ENCODE measurements around the gene CFHR1.
"Not testable (repeated sequence)": the region's sequence is repeated elsewhere in the genome, so short reads cannot be mapped to it uniquely, and the experiment has no call there.

The CFHR1 gene

GRCh38 chr1:196819531-196819930, at the start of gene CFHR1:
TSS of gene CFHR1 (plus strand) at chr1:196819731. CDS start at chr1:196819845, 114 bp downstream.
- DNase-seq (ENCODE audit: low read depth): not testable (repeated sequence)

GRCh38 chr1:196769823-196770222, 49.7 kb upstream of the CFHR1 start:
- not testable (repeated sequence) for DNase-seq (ENCODE audit: low read depth)

GRCh38 chr1:196773713-196774112, 45.8 kb upstream of the CFHR1 start:
- DNase-seq (ENCODE audit: low read depth): no peak

GRCh38 chr1:196774175-196774574, 45.4 kb upstream of the CFHR1 start:
- no peak for DNase-seq (ENCODE audit: low read depth)

GRCh38 chr1:196774603-196775002, 44.9 kb upstream of the CFHR1 start, which contains the start of gene CFHR3:
TSS of gene CFHR3 (plus strand) at chr1:196774840. CDS start at chr1:196774887, 47 bp downstream.
- DNase-seq (ENCODE audit: low read depth): no peak

- DNase-seq (ENCODE audit: low read depth): no peak
These were observed 41.9 kb upstream of the CFHR1 start for GRCh38 chr1:196777603-196778002.

GRCh38 chr1:196779093-196779492, 40.4 kb upstream of the CFHR1 start:
- no peak for DNase-seq (ENCODE audit: low read depth)

- not testable (repeated sequence) for DNase-seq (ENCODE audit: low read depth)
These were observed 28.3 kb upstream of the CFHR1 start for GRCh38 chr1:196791252-196791651.

- not testable (repeated sequence) for DNase-seq (ENCODE audit: low read depth)
These were observed 25.4 kb upstream of the CFHR1 start for GRCh38 chr1:196794103-196794502.

- DNase-seq (ENCODE audit: low read depth): no peak
These were observed 21.6 kb upstream of the CFHR1 start for GRCh38 chr1:196797891-196798290.

GRCh38 chr1:196801920-196802319, 17.6 kb upstream of the CFHR1 start:
- DNase-seq (ENCODE audit: low read depth): not testable (repeated sequence)

- DNase-seq (ENCODE audit: low read depth): no peak
These were observed 10.8 kb upstream of the CFHR1 start for GRCh38 chr1:196808529-196809235.

GRCh38 chr1:196817442-196817841, 2.1 kb upstream of the CFHR1 start:
- not testable (repeated sequence) for DNase-seq (ENCODE audit: low read depth)

GRCh38 chr1:196827860-196828259, 8.3 kb downstream of the CFHR1 start:
- DNase-seq (ENCODE audit: low read depth): peak; percentile 24

GRCh38 chr1:196849613-196850492, 30.3 kb downstream of the CFHR1 start:
- DNase-seq (ENCODE audit: low read depth): not testable (repeated sequence)

- DNase-seq (ENCODE audit: low read depth): no peak
These were observed 36.5 kb downstream of the CFHR1 start for GRCh38 chr1:196856053-196856452.

GRCh38 chr1:196857188-196857587, 37.7 kb downstream of the CFHR1 start:
- DNase-seq (ENCODE audit: low read depth): no peak

- DNase-seq (ENCODE audit: low read depth): no peak
These were observed 39.3 kb downstream of the CFHR1 start for GRCh38 chr1:196858811-196859210.

GRCh38 chr1:196860323-196860884, 40.9 kb downstream of the CFHR1 start:
- no peak for DNase-seq (ENCODE audit: low read depth)

- DNase-seq (ENCODE audit: low read depth): no peak
These were observed 41.9 kb downstream of the CFHR1 start for GRCh38 chr1:196861429-196861828.

GRCh38 chr1:196866974-196867373, 47.4 kb downstream of the CFHR1 start:
- no peak for DNase-seq (ENCODE audit: low read depth)

GRCh38 chr1:196873385-196873784, 53.9 kb downstream of the CFHR1 start:
- DNase-seq (ENCODE audit: low read depth): no peak

GRCh38 chr1:196875935-196876334, 56.4 kb downstream of the CFHR1 start:
- DNase-seq (ENCODE audit: low read depth): no peak
